RKO (cell line): ENCODE data around the gene MAMDC2.

ENCODE experiments used
- DNase-seq: peaks from one replicate; pipeline ENCODE4 v3.0.0-alpha.2; 2016; ENCODE audit warnings: low spot score

The MAMDC2 gene, protein sequence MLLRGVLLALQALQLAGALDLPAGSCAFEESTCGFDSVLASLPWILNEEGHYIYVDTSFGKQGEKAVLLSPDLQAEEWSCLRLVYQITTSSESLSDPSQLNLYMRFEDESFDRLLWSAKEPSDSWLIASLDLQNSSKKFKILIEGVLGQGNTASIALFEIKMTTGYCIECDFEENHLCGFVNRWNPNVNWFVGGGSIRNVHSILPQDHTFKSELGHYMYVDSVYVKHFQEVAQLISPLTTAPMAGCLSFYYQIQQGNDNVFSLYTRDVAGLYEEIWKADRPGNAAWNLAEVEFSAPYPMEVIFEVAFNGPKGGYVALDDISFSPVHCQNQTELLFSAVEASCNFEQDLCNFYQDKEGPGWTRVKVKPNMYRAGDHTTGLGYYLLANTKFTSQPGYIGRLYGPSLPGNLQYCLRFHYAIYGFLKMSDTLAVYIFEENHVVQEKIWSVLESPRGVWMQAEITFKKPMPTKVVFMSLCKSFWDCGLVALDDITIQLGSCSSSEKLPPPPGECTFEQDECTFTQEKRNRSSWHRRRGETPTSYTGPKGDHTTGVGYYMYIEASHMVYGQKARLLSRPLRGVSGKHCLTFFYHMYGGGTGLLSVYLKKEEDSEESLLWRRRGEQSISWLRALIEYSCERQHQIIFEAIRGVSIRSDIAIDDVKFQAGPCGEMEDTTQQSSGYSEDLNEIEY

GRCh38 chr9:70043689-70044489 lies at the start of gene MAMDC2:
TSS of gene MAMDC2 (plus strand) at chr9:70043848. CDS start at chr9:70044198, 350 bp downstream.
- no peak for DNase-seq

GRCh38 chr9:69995846-69996245 lies 47.8 kb upstream of the MAMDC2 start:
- no peak for DNase-seq

DNA sequence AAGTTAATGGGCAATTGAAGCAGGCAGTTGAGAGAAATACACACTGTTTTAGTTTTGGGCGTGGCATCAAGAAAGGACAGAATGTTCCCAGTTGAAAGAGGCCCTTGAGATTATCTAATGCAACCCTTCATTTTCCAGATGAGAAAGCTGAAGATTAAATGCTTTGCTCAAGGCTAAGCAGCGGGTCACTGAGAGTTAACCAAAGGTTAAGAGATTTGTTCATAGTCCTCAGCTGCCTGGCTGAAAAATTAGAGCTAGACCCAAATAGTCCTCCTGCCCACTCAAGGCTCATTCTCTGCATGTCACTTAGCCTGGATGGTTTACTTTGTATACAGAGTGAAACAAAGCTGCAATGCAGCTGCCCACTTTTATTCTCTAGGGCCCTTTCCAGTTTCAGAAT lies 46.7 kb upstream of the MAMDC2 start:
- no peak for DNase-seq

DNA sequence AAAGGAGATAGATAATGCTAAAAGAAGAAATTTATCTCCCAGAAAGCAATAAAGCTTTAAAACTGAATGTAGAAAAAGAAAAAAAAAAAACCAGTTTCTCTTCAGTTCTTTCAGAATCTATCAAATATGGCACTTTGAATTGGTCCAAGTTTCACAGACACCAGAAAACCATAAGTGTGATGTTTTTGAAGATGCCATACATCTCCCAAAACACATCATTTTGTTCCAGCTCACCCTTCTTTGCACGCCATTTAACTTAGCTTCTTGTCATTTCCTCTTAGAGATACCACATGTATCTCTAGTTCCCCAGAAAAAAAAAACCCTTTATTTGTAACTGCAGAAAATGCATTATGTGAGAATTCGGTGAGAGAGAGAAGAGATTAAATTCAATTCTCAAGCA lies 46.1 kb upstream of the MAMDC2 start:
- DNase-seq, result no peak

- DNase-seq, result no peak
Observed at GRCh38 chr9:69999315-69999714, 44.3 kb upstream of the MAMDC2 start.

GRCh38 chr9:70000469-70000868 lies 43.2 kb upstream of the MAMDC2 start:
- no peak for DNase-seq

DNA sequence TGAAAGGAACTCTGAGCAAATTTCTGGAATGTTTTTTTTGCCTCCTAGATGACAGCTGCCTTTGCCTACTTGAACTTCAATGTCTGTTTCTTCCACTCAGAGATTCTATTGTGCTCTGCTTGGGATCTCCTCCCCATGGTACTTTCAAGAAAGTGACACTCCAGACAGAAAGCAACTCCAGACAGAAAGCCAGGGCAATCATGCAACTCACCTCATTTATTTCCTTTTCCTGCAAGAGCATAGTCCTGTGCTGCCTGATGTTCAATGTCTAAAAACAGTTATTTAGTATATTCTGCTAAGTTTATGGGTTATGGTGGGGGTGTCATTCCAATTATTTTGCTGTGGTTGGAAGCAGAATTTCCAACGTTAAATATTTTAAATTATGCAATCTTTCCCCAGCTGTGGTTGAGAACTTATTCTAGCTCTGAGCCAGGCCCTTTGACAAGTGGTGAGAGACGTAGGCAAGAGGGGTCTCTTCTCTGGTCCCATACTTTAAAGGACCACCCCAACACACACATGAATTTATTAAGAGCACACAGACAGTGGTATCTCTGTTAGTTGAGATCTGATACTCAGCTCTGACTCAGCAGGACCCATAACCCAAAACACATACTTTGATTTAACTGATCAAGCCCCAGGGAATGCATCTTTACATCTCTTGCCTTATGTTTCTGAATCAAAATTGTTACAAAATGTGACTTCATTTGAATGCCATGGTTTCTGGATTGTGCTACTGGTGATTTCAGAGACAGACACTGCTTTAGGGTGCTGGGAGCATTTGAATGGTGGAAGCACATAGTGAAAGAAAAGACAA lies 39.5 kb upstream of the MAMDC2 start:
- no peak for DNase-seq

GRCh38 chr9:70006306-70006705 lies 37.3 kb upstream of the MAMDC2 start:
- DNase-seq, result no peak

- no peak for DNase-seq
Observed at GRCh38 chr9:70007831-70008230, 35.8 kb upstream of the MAMDC2 start.

DNA sequence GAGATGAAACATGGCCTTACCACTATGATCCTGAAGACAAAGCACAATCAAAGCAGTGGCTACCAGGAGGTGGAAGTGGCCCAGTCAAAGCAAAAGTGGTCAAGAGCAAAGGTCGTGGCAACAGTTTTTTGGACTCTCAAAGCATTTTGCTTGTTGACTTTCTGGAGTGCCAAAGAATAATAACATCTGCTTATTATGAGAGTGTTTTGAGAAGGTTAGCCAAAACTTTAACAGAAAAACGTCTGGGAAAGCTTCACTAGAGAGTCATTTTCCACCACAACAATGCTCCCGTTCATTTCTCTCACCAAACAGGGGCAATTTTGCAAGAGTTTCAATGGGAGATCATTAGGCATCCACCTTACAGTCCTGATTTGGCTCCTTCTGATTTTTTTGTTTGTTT lies 33.6 kb upstream of the MAMDC2 start:
- DNase-seq, result no peak

DNA sequence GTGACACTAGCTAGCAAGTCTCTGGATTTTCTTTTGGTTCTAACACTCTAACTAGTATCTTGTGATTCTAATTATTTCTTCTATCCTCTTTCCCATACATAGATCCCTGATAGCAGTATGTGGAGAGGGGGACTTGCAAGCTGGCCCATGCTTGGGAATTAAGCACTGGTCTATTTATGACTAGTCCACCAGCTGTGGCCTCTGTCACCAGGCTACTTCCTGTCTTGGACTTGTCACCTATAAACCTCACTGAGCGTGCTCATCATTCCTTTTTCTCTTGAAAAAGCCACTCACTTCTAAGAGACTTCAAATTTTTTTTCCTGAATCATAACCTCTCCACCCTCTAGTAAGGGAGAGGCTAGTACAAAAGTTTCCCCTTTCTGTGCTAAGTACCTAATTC lies 32.3 kb upstream of the MAMDC2 start:
- peak; percentile 30 for DNase-seq

DNA sequence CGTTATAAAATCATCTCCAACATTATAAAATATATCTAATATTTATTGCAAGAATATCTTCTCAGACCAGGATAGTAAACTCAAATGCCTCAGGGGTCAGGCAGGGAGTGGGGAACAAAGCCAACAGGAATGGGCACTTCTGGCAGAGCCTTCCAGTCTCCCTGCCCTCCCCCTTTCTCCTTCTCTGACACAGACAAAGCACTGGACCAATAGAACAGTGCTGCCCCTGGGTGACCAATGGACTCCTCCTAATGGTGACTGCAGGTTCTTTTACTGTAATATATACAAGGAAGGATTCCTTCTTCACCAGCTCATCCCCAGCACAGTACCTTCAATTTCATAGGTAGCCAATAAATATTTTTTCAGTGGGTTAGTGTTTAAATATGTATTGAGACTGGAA lies 31.1 kb upstream of the MAMDC2 start:
- no peak for DNase-seq

DNA sequence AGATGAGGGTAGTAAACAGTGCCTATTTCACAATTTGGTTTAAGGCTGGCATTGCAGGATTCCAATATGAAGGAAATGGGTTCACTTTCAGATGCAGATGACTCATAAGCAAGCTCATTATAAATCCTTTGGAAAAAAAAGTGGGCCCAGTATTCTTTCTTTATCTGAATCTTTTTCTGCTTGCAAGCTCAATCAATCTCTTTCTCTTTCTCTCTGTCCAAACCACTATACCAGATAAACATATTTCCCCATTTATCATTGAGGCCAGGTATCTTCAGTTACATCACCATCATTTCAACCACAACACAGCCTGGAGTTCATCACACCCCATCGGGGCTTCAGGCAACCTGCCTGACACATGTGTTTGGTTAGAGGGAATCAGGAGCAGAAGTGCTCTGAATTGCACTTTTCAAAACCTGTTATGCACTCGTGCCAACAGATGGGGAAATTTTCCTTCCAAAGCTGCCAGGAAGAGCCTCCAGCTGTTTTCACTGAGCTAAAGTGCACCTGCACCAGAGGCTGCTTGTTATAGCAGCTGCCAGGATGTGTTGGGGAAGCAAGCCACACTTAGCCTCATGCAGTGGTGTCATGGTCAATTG lies 30.0 kb upstream of the MAMDC2 start:
- no peak for DNase-seq

- DNase-seq, result no peak
Observed at GRCh38 chr9:70015099-70015498, 28.5 kb upstream of the MAMDC2 start.

DNA sequence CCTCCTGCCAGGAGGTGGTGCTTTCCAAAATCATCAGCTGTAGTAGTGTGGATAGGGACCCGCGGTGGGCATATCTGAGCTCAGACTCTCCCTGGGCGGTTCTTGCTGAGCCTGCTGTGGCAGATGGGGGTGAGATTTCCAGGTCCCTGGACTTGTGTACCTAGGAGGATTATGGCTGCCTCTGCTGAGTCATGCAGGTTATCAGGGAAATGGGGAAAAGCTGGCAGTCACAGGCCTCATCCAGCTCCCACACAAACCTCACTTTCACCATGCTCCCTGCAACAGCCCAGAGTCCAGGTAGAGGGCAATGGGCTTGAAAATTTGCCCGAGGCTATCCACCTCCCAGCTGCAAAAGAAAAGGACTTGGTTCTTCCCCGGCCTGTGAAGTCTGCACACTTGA lies 23.4 kb upstream of the MAMDC2 start:
- DNase-seq, result no peak

DNA sequence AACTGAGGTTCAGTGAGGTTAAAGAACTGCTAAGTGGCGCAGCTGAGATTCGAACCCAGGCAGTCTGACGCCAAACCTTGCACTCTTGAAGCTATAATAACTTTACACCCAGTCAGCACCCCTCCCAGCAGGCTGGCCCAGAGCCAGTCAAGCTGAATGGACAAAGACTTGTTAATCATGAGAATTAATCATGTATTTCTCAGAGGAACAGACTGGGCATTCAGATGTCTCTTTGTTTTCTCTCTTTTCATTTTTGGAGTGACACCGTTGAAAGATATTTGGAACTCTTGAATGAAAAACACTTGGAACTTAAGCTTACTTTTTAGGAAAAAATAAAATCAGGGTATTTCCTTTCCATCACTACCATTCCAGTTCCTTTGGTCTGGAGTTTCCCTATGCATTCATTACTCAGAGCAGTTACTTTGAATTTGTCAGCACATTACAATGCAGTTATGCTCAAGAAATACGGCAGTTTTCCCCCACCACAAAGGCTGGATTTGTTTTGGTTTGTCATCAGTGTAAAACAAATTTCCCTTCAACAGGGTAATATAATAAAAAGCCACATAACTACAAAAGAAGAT lies 22.6 kb upstream of the MAMDC2 start:
- DNase-seq, result peak; percentile 28

GRCh38 chr9:70028287-70028686 lies 15.4 kb upstream of the MAMDC2 start:
- no peak for DNase-seq

- no peak for DNase-seq
Observed at GRCh38 chr9:70030156-70030555, 13.5 kb upstream of the MAMDC2 start.

DNA sequence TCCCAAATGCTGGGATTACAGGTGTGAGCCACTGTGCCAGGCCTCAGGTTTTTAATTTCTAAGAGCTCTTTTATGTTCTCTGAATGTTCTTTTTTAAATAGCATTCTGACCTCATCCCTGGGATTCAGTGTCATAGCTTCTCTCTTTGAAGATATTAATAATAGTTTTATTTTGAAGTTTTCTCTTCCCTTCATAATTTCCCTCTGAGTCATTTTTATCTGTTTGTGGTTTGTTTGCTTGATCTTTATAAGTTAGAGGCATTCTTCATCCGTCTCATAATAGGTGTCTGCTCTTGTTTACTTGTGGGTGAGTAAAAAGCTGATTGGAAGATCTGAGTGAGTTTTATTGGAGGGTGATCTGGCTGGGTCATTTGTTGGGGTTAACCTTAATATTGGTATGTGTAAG lies 12.5 kb upstream of the MAMDC2 start:
- no peak for DNase-seq

DNA sequence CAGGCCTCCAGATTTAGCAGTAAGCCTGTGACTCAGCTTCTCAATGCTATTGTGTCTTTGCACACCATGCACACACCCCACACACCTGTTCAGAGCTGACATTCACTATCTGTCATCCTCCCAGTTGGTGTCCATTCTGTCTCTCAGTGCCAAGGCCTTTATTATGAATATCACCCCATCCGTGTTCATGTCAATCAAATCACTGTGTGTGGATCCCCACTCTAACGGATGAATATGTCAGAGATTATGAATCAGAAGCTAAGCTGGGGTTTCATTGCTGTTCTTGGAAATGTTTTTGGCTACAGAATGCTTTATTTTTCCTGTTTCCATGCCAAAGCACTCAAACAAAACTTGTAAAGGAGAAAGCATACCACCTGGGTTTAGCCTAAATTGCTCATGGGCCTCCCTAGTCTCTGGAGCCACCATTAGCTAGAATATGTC lies 9.4 kb upstream of the MAMDC2 start:
- DNase-seq, result no peak

- no peak for DNase-seq
Observed at GRCh38 chr9:70035691-70036090, 8.0 kb upstream of the MAMDC2 start.
